Stimulated activated naive CD8-positive, alpha-beta T cell treated with anti-CD3 and anti-CD28 coated beads, Interleukin-15, Interleukin-2, amounts not matched to agents 100 ng/mL and 50 ng/mL, for 24 hours (primary cell): Measurements from ENCODE around the gene LATS2.

Experiments used
- H3K27ac Mint-ChIP-seq: one replicate; pipeline ENCODE4 v1.8.0; 2021; ENCODE audit warnings: mild to moderate bottlenecking, mixed read lengths
- H3K27me3 Mint-ChIP-seq: one replicate; pipeline ENCODE4 v1.8.0; 2021; ENCODE audit warnings: mixed read lengths
- H3K36me3 Mint-ChIP-seq: one replicate; pipeline ENCODE4 v1.8.0; 2021; ENCODE audit warnings: low read depth, mixed read lengths
- H3K4me1 Mint-ChIP-seq: one replicate; pipeline ENCODE4 v1.8.0; 2021; ENCODE audit warnings: low read depth, mixed read lengths
- H3K4me3 Mint-ChIP-seq: one replicate; pipeline ENCODE4 v1.8.0; 2021; ENCODE audit warnings: mild to moderate bottlenecking, mixed read lengths
- H3K9me3 Mint-ChIP-seq: one replicate; pipeline ENCODE4 v1.8.0; 2021; ENCODE audit warnings: mixed read lengths

The LATS2 gene

DNA sequence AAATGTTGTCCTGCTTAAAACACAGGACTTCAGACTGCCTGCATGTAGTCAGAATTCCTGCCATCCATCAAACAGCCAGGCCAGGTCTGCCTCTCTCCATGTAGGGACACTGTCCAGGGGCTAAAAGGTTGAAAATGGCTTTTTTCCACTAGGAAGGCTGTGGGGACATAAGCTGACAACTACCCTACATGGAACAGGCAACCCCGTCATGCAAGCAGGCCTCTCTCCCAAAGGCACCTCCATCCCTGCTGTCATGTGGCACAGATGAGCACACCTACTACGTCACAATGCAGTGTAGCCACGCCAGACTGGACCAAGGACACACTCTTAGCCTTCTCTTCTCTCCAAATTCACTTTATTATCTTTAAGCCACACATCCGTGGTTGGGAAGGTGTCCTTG, 40.8 kb downstream of the LATS2 start:
- peaks cover 21% of the 10 kb centered on the region for H3K4me1 Mint-ChIP-seq

DNA sequence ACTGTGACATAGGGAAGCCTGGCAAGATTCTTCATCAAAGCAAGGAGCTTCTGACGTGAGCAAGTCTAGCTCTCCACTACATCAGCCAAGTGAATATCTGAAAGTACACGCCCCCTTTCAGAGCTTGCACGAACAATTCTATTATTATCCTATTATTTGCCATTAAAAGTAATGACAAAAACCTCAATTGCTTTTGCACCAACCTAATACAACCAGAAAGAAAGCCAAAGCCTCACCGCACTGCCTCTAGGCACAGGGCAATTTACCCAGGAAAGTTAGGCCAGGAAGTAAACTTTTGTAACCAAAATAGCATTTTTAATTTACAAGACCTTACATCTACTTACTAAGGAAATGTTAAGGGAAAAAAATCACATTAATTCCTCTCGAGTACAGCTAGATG, 41.2 kb downstream of the LATS2 start:
- Mint-ChIP-seq H3K27ac (no peak overlapping the region), H3K4me1 (peaks cover 21% of the 10 kb centered on the region), H3K27me3 (no peaks in the 10 kb centered on the region), H3K36me3 (no peaks in the 10 kb centered on the region), H3K4me3 (no peak overlapping the region), H3K9me3 (no peaks in the 10 kb centered on the region)

More for the DNA sequence above, 40.8 kb downstream of the LATS2 start:
- Mint-ChIP-seq H3K27me3 (no peaks in the 10 kb centered on the region), H3K9me3 (no peaks in the 10 kb centered on the region), H3K4me3 (no peak overlapping the region), H3K27ac (no peak overlapping the region), H3K36me3 (no peaks in the 10 kb centered on the region)

DNA sequence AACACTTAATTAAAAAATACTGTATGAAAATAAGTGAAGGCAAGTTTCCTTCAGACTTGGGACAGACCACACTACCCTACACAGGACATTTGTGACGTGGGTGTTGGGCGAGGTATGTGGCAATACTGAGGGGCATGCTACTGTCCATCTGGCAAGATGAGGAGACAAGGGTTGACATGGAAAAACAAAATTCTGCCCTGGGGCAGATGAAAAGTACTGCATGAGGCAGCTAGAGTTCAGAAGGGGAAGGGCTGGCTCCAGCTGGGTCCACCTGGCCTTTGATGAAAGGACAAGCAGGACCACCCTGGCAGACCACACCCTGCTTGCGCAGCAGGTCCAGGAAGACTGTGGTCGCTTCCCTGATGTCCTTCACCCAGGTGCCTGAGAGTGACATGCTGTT, 43.2 kb downstream of the LATS2 start:
- no peak overlapping the region for H3K4me3 Mint-ChIP-seq

DNA sequence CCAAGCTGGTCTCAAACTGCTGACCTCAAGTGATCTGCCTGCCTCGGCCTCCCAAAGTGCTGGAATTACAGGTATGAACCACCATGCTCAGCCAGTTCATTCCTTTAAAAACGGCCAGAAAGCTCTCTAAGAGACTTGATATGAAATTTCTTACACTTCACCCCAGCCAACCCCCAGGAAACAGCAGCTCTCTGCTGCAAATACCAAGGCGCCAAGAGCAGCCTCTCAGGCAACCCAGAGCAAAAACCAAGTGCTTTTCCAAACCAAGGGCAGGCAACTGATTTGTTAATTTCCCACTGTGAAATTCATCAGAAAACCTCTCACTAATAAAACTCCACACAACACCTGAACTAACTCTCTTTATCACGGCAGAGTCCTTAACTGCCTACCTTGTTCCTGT, 44.9 kb downstream of the LATS2 start:
- H3K9me3 Mint-ChIP-seq = no peaks in the 10 kb centered on the region
- peak overlapping the region; percentile 83 for H3K27ac Mint-ChIP-seq
- no peak overlapping the region for H3K4me3 Mint-ChIP-seq
- peaks cover 21% of the 10 kb centered on the region for H3K4me1 Mint-ChIP-seq
- no peaks in the 10 kb centered on the region for H3K36me3 Mint-ChIP-seq
- H3K27me3 Mint-ChIP-seq = no peaks in the 10 kb centered on the region

More for the DNA sequence above, 43.2 kb downstream of the LATS2 start:
- Mint-ChIP-seq H3K4me1 (peaks cover 21% of the 10 kb centered on the region), H3K9me3 (no peaks in the 10 kb centered on the region), H3K27ac (no peak overlapping the region), H3K27me3 (no peaks in the 10 kb centered on the region), H3K36me3 (no peaks in the 10 kb centered on the region)

- H3K4me1 Mint-ChIP-seq = peaks cover 31% of the 10 kb centered on the region
- H3K27ac Mint-ChIP-seq = no peak overlapping the region
- H3K4me3 Mint-ChIP-seq = no peak overlapping the region
- no peaks in the 10 kb centered on the region for H3K36me3 Mint-ChIP-seq
- no peaks in the 10 kb centered on the region for H3K9me3 Mint-ChIP-seq
- H3K27me3 Mint-ChIP-seq = no peaks in the 10 kb centered on the region
Measured at GRCh38 chr13:21015284-21015683, 46.1 kb downstream of the LATS2 start.

GRCh38 chr13:21014502-21015170, 46.8 kb downstream of the LATS2 start:
- H3K36me3 Mint-ChIP-seq = no peaks in the 10 kb centered on the region
- peaks cover 33% of the 10 kb centered on the region for H3K4me1 Mint-ChIP-seq
- no peaks in the 10 kb centered on the region for H3K9me3 Mint-ChIP-seq
- no peak overlapping the region for H3K27ac Mint-ChIP-seq
- H3K27me3 Mint-ChIP-seq = no peaks in the 10 kb centered on the region
- no peak overlapping the region for H3K4me3 Mint-ChIP-seq

DNA sequence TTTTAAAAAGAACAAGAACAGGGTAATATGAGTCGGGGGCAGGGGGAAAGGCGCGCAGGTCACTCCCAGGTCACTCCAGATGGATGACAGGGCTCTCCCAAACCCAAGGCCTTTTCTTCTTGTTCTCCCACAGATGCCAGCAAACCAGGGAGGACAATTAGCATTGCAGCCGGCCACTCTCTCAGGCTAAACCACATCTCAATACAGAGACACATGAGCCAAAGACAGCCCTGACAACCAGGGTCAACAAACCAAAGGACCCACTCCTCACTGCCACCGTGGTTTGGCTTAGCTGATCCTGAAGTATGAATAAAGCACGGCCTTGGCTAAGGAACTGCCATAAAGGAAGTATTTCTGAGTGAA, 47.3 kb downstream of the LATS2 start:
- H3K27ac Mint-ChIP-seq = no peak overlapping the region
- H3K4me1 Mint-ChIP-seq = peaks cover 33% of the 10 kb centered on the region

GRCh38 chr13:21013682-21014038, 47.7 kb downstream of the LATS2 start:
- Mint-ChIP-seq H3K9me3 (no peaks in the 10 kb centered on the region), H3K4me1 (peaks cover 33% of the 10 kb centered on the region), H3K36me3 (no peaks in the 10 kb centered on the region), H3K27me3 (no peaks in the 10 kb centered on the region), H3K27ac (no peak overlapping the region), H3K4me3 (no peak overlapping the region)

More for the DNA sequence above, 47.3 kb downstream of the LATS2 start:
- Mint-ChIP-seq H3K27me3 (no peaks in the 10 kb centered on the region), H3K9me3 (no peaks in the 10 kb centered on the region), H3K4me3 (no peak overlapping the region), H3K36me3 (no peaks in the 10 kb centered on the region)

DNA sequence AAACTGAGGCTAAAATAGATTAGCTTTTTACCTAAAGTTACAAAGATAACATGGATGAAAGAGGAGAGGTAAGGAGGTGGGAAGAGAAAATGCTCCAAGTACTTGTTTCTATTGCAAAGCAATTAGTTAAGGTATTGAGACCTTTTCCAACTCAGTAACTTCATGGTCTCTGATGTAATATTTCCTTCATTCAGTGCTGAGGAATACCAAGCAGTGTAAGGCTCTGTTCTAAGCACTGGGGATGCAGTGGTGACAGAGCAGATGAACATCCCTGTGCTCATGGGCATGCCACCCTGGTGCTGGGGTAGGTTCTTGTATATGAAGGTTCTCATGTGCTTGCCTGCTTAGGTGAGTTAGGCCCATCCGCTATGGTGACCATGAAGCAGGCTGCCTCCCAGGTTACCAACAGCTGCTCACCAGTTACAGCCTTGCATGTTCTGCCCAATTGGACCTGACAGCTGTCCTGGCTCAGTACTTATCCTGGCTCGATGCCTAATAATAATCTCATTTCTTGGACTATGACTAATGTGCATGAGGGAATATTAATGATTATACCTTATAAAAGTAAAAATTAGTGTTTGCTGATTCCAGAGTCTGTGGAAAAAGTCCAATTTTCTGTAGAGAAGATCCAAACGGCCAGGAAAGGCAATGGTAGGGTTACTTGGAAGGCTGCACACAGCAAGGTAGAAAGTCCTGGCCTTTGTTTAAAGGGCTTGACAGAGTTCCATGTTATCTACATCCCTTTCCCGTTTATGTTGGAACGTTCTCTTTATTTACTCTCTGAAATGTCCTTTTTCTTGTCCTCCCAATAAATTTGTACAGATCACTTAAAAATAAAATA, 48.3 kb downstream of the LATS2 start:
- Mint-ChIP-seq H3K9me3 (no peaks in the 10 kb centered on the region), H3K36me3 (no peaks in the 10 kb centered on the region), H3K27ac (no peak overlapping the region), H3K4me1 (peaks cover 29% of the 10 kb centered on the region), H3K27me3 (no peaks in the 10 kb centered on the region), H3K4me3 (no peak overlapping the region)

DNA sequence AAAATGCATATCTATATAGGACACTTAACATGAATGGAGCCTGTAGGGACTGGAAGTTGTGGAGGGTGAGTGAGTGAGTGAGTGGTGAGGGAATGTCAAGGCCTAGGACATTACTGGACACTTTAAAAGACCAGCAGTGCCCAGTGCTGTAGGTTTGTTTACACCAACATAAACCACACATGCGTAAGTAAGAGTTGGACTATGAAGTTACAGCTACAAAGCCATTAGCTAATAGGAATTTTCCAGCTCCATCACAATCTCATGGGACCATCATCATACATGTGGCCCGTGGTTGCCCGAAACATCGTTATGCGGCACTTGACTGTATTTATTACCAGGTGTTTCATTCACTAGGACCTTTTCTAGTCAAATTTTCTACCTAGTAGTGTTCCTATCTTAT, 49.2 kb downstream of the LATS2 start:
- Mint-ChIP-seq H3K4me1 (peaks cover 21% of the 10 kb centered on the region), H3K36me3 (no peaks in the 10 kb centered on the region), H3K27me3 (no peaks in the 10 kb centered on the region), H3K4me3 (no peak overlapping the region), H3K9me3 (no peaks in the 10 kb centered on the region), H3K27ac (no peak overlapping the region)

- Mint-ChIP-seq H3K4me3 (no peak overlapping the region), H3K27ac (no peak overlapping the region), H3K36me3 (no peaks in the 10 kb centered on the region), H3K27me3 (no peaks in the 10 kb centered on the region), H3K9me3 (no peaks in the 10 kb centered on the region), H3K4me1 (peaks cover 12% of the 10 kb centered on the region)
Measured at GRCh38 chr13:21011378-21011777, 50.0 kb downstream of the LATS2 start.

DNA sequence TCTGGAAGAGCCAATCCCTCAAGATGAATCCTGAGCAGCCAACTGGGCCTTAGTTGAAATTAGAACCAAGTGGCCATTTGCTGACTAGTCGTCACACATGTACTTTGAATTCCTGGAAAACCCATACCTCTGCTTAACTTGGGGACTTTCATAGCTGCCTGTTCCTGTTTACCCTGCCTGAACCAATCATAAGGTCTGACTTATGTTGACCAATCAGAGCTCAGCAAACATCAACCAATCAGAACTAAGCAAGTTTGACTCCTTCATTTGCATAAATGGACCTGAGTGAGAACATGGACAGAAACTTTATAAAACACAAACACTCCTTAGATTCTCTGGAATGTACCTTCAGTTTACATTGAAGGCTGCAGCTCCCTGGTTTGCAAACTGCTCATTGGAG, 50.8 kb downstream of the LATS2 start:
- peaks cover 12% of the 10 kb centered on the region for H3K4me1 Mint-ChIP-seq
- H3K27ac Mint-ChIP-seq = no peak overlapping the region
- H3K9me3 Mint-ChIP-seq = no peaks in the 10 kb centered on the region
- H3K4me3 Mint-ChIP-seq = no peak overlapping the region
- H3K27me3 Mint-ChIP-seq = no peaks in the 10 kb centered on the region
- no peaks in the 10 kb centered on the region for H3K36me3 Mint-ChIP-seq

- Mint-ChIP-seq H3K4me3 (no peak overlapping the region), H3K9me3 (no peaks in the 10 kb centered on the region), H3K36me3 (no peaks in the 10 kb centered on the region), H3K4me1 (peaks cover 12% of the 10 kb centered on the region), H3K27me3 (no peaks in the 10 kb centered on the region), H3K27ac (no peak overlapping the region)
Measured at GRCh38 chr13:21009036-21009435, 52.4 kb downstream of the LATS2 start.

- H3K9me3 Mint-ChIP-seq = no peaks in the 10 kb centered on the region
- no peak overlapping the region for H3K27ac Mint-ChIP-seq
- peaks cover 12% of the 10 kb centered on the region for H3K4me1 Mint-ChIP-seq
- H3K4me3 Mint-ChIP-seq = no peak overlapping the region
- no peaks in the 10 kb centered on the region for H3K27me3 Mint-ChIP-seq
- H3K36me3 Mint-ChIP-seq = no peaks in the 10 kb centered on the region
Measured at GRCh38 chr13:21008026-21008425, 53.4 kb downstream of the LATS2 start.

- Mint-ChIP-seq H3K27me3 (no peaks in the 10 kb centered on the region), H3K9me3 (peaks cover 1% of the 10 kb centered on the region), H3K4me3 (no peak overlapping the region), H3K4me1 (peaks cover 12% of the 10 kb centered on the region), H3K27ac (no peak overlapping the region), H3K36me3 (no peaks in the 10 kb centered on the region)
Measured at GRCh38 chr13:21006141-21007005, 55.0 kb downstream of the LATS2 start.
